Right cardiac atrium (tissue), 5 donors: ENCODE results near the gene PTPN3. TPM values are rescaled to one million over a fixed set of nuclear protein-coding genes. Genes with fewer than 3 reads are reported as not detected.
"Not testable (repeated sequence)": the region's sequence is repeated elsewhere in the genome, so short reads cannot be mapped to it uniquely, and the experiment has no call there.

ENCODE experiments used
- ATAC-seq, 2 donors: fragments of 200-7000 bp; cut with Tn5 transposase; one replicate each; pipeline versions ENCODE4 v1.8.0 to v1.9.1; 2020; ENCODE audit warnings: moderate library complexity in 2 of 2, mild to moderate bottlenecking in 1 of 2
- DNase-seq, 3 donors: peaks; one replicate each; pipeline ENCODE4 v3.0.0-alpha.2; 2020
- H3K27ac ChIP-seq: one replicate; pipeline ENCODE4 v1.5.1; 2013; ENCODE audit warnings: mild to moderate bottlenecking, low read length, control low read depth, moderate library complexity
- H3K27me3 ChIP-seq: one replicate; pipeline ENCODE4 v1.6.1; 2013; ENCODE audit not compliant: control insufficient read depth, insufficient read depth
- H3K4me1 ChIP-seq: one replicate; pipeline ENCODE4 v1.6.1; 2013; ENCODE audit warnings: low read length; ENCODE audit not compliant: control insufficient read depth, insufficient read depth
- H3K4me3 ChIP-seq: one replicate; pipeline ENCODE4 v1.5.1; 2013; ENCODE audit warnings: low read length, control low read depth
- H3K9me3 ChIP-seq: one replicate; pipeline ENCODE4 v1.6.1; 2013; ENCODE audit warnings: low read length; ENCODE audit not compliant: control insufficient read depth
- WGBS: extraction: QIAGEN DNeasy Blood & Tissue Kit; methylation state at CpG from one replicate; pipeline ENCODE4 v1.1.7; 2013; 5-methylcytosine and 5-hydroxymethylcytosine counted together
- intact Hi-C, 4 donors: fragments of 100-400 bp; cut with DNase I; formaldehyde crosslinking; loops; one replicate each; pipeline versions ENCODE4 v1.11.0 to v1.14.0; 2022 to 2023
- long read RNA-seq, 4 donors: library from polyadenylated mRNA; unstranded; transcript quantifications; one replicate each; pipeline ENCODE4 v2.0.0, GENCODE V29; 2020 to 2021
- polyA plus RNA-seq: library from polyadenylated mRNA; stranded (reverse); fragments of 200-250 nt; gene quantifications from one replicate; pipeline ENCODE4 v1.2.3, GENCODE V29; 2013
- total RNA-seq, 4 donors: library from RNA; stranded (reverse); fragmentation: NEBNext Ultra II Directional; extraction: Animal tissue kit (Norgen Biotek cat#: 25700); gene quantifications; one replicate each; pipeline ENCODE4 v1.2.1, GENCODE V29; 2021
- donor health status: healthy with polysubstance abuse.
- donor health status: DM: no; HTN: yes; CAD: no.
- donor health status: DM: no; HTN: no; CAD: no.
- donor health status: DM: no; HTN: yes; CAD: no; lungs with severe emphysema.
- donor health status: DM: yes; HTN: yes; CAD: no.

The PTPN3 gene, protein sequence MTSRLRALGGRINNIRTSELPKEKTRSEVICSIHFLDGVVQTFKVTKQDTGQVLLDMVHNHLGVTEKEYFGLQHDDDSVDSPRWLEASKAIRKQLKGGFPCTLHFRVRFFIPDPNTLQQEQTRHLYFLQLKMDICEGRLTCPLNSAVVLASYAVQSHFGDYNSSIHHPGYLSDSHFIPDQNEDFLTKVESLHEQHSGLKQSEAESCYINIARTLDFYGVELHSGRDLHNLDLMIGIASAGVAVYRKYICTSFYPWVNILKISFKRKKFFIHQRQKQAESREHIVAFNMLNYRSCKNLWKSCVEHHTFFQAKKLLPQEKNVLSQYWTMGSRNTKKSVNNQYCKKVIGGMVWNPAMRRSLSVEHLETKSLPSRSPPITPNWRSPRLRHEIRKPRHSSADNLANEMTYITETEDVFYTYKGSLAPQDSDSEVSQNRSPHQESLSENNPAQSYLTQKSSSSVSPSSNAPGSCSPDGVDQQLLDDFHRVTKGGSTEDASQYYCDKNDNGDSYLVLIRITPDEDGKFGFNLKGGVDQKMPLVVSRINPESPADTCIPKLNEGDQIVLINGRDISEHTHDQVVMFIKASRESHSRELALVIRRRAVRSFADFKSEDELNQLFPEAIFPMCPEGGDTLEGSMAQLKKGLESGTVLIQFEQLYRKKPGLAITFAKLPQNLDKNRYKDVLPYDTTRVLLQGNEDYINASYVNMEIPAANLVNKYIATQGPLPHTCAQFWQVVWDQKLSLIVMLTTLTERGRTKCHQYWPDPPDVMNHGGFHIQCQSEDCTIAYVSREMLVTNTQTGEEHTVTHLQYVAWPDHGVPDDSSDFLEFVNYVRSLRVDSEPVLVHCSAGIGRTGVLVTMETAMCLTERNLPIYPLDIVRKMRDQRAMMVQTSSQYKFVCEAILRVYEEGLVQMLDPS
- total RNA-seq: 1 to 10 TPM; 5.0 to 9.3 (median 7.3) TPM
- 2.8 TPM for polyA plus RNA-seq
- long read RNA-seq, donor 1, full-length matches to known transcripts: 1 of 10 reads
- long read RNA-seq, donor 1, partial matches to known transcripts: 3 of 10 reads
- long read RNA-seq, donor 1, other reads (novel, unspliced or antisense): 6 of 10 reads
- long read RNA-seq, donor 2, partial matches to known transcripts: 8 of 13 reads
- long read RNA-seq, donor 2, other reads (novel, unspliced or antisense): 5 of 13 reads
- long read RNA-seq, donor 3, full-length matches to known transcripts: 1 of 38 reads
- long read RNA-seq, donor 3, partial matches to known transcripts: 19 of 38 reads
- long read RNA-seq, donor 3, other reads (novel, unspliced or antisense): 18 of 38 reads
- long read RNA-seq, donor 4, partial matches to known transcripts: 2 of 2 reads
- long read RNA-seq, donor 4, other reads (novel, unspliced or antisense): 0 of 2 reads

DNA sequence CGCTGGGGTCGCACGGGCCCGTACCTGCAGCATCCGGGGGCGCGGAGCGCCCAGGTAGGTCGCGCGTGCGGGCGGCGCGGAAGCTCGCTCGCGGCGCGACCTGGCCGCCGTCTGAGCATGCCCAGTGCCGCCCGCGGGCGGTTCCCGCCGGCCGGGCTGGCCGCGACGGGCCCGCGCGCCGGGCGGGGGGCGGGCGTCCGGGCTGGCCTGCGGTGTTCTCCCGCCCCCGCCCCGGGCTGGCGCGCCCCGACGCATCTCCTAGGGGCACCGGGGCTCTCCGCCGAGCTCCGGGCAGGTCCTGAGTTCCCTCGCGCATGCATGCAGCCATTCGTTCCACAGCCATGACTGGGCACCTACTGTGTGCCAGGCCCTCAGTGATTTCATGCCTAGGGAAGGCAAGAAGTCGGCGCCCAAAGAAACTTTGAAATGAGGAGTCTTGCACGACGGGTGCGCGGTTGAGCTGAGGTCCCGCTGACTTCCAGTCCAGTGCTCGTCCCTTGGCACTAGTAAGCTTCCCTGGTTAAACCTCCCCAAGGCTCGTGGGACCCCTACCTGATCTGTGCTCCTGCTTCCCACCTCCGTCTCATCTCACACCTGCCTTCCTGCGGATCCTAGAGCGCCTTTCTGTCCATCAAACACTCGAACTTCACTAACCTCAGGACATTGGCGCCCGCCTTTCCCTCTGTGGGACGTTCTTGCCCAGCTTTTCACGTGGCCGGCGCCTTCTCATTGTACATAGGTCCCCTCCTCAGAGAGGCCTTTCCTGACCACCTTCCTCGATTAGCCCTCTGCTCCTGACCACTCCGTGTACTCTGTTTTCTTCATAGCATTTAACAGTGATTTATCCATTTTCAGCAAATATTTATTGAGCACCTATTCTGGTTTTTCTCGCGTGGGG, at the start of gene PTPN3:
Gene PTPN3 (minus strand): TSS at position 113 of the 898 bp plus-strand sequence. CDS start 34,873 bp downstream, outside the sequence.
- peak; percentile 44 to 46 for ATAC-seq

DNA sequence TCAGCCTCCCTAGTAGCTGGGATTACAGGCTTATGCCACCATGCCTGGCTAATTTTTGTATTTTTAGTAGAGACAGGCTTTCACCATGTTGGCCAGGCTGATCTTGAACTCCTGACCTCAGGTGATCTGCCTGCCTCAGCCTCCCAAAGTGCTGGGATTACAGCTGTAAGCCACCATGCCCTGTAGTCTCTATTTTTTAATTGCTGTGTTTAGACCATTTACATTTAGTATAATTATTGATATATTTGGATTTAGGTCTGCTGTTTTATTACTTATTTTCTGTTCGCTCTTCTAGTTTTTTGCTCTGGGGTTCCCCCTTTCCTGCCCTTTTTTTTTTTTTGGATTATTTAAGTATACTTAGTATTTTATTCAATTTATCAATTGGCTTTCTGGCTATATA, 46.8 kb upstream of the PTPN3 start:
- H3K9me3 ChIP-seq, H3K4me3 ChIP-seq, intact Hi-C loops, H3K27me3 ChIP-seq, H3K4me1 ChIP-seq, H3K27ac ChIP-seq, DNase-seq, ATAC-seq: not testable (repeated sequence)
- 95% methylated on average over 1 of the region's 1 CpG for WGBS

More for the DNA sequence above, at the start of gene PTPN3:
- peak in 2 of 3 donors; percentile 57 to 75 for DNase-seq
- Histone ChIP-seq H3K4me3 (peak within 1 kb of the TSS; percentile 98), H3K27ac (no peak within 1 kb of the TSS), H3K9me3 (no peaks in the 10 kb centered on the region), H3K27me3 (no peaks in the 10 kb centered on the region), H3K4me1 (no peaks in the 10 kb centered on the region)
- 7% methylated on average over 78 of the region's 78 CpGs for WGBS
- intact Hi-C loops: no loop called here

DNA sequence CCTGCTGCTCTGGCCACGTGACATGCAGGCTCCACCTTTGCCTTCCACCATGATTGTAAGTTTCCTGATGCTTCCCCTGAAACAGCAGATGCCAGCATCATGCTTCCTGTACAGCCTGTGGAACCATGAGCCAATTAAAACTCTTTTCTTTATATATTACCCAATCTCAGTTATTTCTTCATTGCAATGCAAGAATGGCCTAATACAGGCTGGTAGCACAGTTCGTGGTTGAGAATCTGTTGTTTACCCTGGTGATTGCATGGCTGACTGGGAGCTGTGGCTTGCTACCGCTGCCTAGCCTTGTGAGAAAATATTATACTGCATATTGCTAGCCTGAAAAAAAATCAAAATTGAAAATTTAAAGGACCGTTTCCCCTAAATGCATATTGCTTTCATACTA, 44.8 kb upstream of the PTPN3 start:
- H3K27me3 ChIP-seq: no peaks in the 10 kb centered on the region
- no peaks in the 10 kb centered on the region for H3K4me1 ChIP-seq
- H3K27ac ChIP-seq: no peak overlapping the region
- H3K9me3 ChIP-seq: peaks cover 3% of the 10 kb centered on the region
- no peak overlapping the region for H3K4me3 ChIP-seq
- no peak for DNase-seq
- intact Hi-C loops: no loop called here
- ATAC-seq: no peak
- 73% methylated on average over 4 of the region's 4 CpGs for WGBS

DNA sequence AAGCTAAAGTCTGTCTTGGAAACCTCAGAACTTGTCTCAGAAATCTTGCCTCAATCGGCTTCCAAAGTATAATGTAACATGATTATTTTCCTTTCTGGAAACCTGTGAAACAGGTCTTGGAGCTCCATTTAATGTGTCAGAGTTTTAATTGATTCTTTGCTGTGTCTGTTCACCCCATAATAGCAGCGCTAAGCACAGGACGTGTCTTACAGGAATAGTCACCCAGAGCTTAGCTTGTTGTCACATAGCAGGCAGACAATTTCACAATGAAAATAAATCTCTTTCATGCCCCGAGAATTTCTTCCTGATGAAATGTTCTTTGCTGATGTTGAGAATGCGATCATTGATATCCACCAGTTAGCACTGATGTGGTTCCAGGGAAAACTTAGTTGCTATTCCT, 40.2 kb upstream of the PTPN3 start:
- no peak overlapping the region for H3K27ac ChIP-seq
- 82% methylated on average over 5 of the region's 5 CpGs for WGBS
- intact Hi-C loops: no loop called here
- H3K4me1 ChIP-seq: no peaks in the 10 kb centered on the region
- no peak for ATAC-seq
- no peaks in the 10 kb centered on the region for H3K27me3 ChIP-seq
- no peak overlapping the region for H3K4me3 ChIP-seq
- no peak for DNase-seq
- no peaks in the 10 kb centered on the region for H3K9me3 ChIP-seq

DNA sequence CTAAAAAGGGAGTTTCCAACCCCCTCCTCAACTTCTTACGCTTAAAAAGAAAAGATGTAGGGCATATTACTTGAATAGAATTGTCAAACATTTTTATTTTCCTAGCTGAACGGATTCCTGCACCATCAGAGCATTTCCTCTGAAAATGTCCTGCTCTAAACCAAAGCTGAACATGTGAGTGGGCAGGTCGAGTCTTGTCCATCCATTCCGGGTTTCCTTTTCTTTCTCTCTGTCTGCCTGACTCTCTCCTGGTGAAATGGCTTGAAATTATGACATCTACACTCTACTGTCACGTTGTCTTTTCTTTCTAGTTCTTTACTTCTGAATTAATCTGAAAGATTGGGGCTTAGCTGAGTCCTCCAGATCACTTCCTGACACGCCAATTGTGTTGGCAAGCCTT, 39.2 kb upstream of the PTPN3 start:
- intact Hi-C loops: no loop called here
- Histone ChIP-seq H3K4me1 (no peaks in the 10 kb centered on the region), H3K9me3 (no peaks in the 10 kb centered on the region), H3K4me3 (no peak overlapping the region), H3K27me3 (no peaks in the 10 kb centered on the region), H3K27ac (no peak overlapping the region)
- 58% methylated on average over 6 of the region's 6 CpGs for WGBS
- ATAC-seq (no peak), DNase-seq (no peak)

DNA sequence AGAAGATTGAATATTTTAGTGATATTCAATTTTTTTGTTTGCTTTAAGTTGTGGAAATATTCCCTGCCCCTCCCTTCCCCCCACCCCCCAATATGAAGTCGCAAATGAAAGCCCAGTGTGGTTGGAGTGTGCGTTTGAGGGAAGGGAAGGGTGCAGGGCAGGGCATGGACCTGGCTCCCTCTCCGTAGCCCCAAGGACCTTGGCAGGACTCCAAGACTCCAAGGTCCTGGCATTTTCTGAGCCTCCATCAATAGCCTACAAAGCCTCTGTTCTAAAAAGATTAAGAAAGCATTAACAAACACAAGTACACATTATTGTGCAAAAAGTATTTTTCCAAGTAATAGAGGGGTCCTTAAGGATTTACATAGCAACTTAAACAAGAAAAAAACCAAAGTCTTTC, 38.8 kb upstream of the PTPN3 start:
- Histone ChIP-seq H3K4me1 (no peaks in the 10 kb centered on the region), H3K27me3 (no peaks in the 10 kb centered on the region), H3K9me3 (no peaks in the 10 kb centered on the region), H3K27ac (no peak overlapping the region), H3K4me3 (no peak overlapping the region)
- no peak for ATAC-seq
- intact Hi-C loops: no loop called here
- 45% methylated on average over 3 of the region's 3 CpGs for WGBS
- no peak for DNase-seq

DNA sequence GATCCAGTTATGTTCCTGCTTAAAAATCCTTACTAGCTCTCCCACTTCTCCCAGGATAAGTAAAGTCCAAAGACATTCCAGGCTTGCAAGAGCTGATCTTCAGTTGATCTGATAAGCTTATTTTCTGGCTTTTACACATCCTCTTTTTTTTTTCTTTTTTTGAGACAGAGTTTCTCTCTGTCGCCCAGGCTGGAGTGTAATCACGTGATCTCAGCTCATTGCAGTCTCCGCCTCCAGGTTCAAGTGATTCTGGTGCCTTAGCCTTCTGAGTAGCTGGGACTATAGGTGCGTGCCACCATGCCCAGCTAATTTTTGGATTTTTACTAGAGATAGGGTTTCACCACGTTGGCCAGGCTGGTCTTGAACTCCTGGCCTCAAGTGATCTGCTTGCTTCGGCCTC, 37.3 kb upstream of the PTPN3 start:
- Histone ChIP-seq H3K9me3 (no peaks in the 10 kb centered on the region), H3K4me1 (no peaks in the 10 kb centered on the region), H3K27me3 (no peaks in the 10 kb centered on the region), H3K27ac (no peak overlapping the region), H3K4me3 (no peak overlapping the region)
- intact Hi-C loops: no loop called here
- WGBS: 79% methylated on average over 6 of the region's 6 CpGs
- DNase-seq (no peak), ATAC-seq (no peak)

DNA sequence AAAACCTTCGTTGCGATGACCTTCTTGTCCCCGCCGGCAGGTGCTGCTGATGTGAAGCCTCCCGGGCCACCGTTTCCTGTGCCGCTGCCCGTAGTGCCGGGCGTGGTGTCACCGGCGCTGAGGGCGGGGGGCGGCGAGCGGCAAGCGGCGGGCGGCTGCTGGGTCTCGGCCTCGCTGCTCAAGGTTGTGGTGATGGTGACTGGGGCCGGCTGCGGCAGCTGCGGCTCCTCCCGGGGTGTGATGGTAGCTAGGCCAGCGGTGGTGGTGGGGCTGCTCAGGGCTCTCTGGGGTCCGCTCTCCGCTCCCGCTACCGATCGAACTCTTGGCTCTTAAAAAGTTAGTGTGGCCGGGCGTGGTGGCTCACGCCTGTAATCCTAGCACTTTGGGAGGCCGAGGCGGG, 36.0 kb upstream of the PTPN3 start:
- H3K4me3 ChIP-seq: no peak overlapping the region
- 91% methylated on average over 36 of the region's 36 CpGs for WGBS
- intact Hi-C loops: no loop called here
- H3K27ac ChIP-seq: no peak overlapping the region
- no peaks in the 10 kb centered on the region for H3K27me3 ChIP-seq
- DNase-seq (peak in 1 of 3 donors; percentile 45), ATAC-seq (no peak)
- no peaks in the 10 kb centered on the region for H3K9me3 ChIP-seq
- H3K4me1 ChIP-seq: no peaks in the 10 kb centered on the region

DNA sequence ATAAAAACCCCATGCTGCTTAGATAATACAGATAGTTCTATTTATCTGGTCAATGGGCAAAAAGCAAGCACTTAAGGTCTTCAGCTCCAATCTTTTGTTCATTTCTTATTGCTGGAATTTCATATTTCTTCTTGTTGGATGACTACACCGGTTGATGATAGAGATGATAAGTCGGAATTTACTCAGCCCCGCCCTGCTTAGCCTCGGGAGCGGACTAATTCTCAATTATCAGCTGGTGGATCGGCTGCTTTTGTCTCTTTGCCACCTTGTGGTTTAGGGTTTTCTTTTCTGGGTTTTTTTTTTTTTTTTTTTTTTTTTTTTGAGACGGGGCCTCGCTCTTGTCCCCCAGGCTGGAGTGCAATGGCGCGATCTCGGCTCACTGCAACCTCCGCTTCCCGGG, 34.5 kb upstream of the PTPN3 start:
- DNase-seq, H3K27ac ChIP-seq, ATAC-seq, H3K27me3 ChIP-seq, intact Hi-C loops, H3K4me3 ChIP-seq, H3K9me3 ChIP-seq, H3K4me1 ChIP-seq: not testable (repeated sequence)
- 86% methylated on average over 13 of the region's 13 CpGs for WGBS

DNA sequence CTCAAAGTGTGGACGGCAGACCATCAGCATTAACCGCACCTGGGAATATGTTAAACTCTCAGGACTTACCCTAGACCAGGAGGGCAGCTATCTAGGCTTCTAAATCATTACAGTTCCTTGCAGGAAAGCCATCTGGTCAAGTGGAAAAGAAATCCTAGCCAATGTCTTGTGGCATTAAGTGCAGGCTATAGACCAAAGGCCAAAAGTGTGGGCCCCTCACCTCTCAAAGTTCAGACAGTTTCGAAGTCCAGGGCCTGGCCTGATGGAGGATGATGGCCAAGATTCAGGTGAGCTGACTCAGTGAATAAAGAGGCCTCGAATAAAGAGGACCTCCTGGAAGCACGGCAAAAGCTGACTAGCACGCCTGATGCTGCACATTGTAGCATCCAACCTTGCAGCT, 24.0 kb upstream of the PTPN3 start:
- H3K27me3 ChIP-seq: no peaks in the 10 kb centered on the region
- no peak for DNase-seq
- no peak overlapping the region for H3K4me3 ChIP-seq
- intact Hi-C loops: loop anchor here in 2 of 4 donors (5.0 kb wide), 1 partner anchor 80 kb away; no protein-coding TSS in a partner anchor
- no peaks in the 10 kb centered on the region for H3K4me1 ChIP-seq
- ATAC-seq: no peak
- WGBS: 81% methylated on average over 6 of the region's 6 CpGs
- H3K27ac ChIP-seq: no peak overlapping the region
- no peaks in the 10 kb centered on the region for H3K9me3 ChIP-seq
